Lower leg skin (tissue), 3 donors: ENCODE measurements around the gene PPFIA3.

Source experiments
- CTCF ChIP-seq, 3 donors: fragments of 450-650 bp; IDR thresholded peaks; one replicate each; pipeline ENCODE4 v1.5.1; 2016; ENCODE audit warnings: antibody characterized with exemption in 3 of 3, mild to moderate bottlenecking in 3 of 3, moderate library complexity in 2 of 3
- POLR2A ChIP-seq, 2 donors: fragments of 450-650 bp; IDR thresholded peaks; one replicate each; pipeline ENCODE4 v1.6.1; 2016 to 2017; ENCODE audit warnings: antibody characterized with exemption in 2 of 2, mild to moderate bottlenecking in 1 of 2, moderate library complexity in 1 of 2

GRCh38 chr19:49148784-49149651 lies 29.7 kb downstream of the PPFIA3 start:
- TF ChIP-seq POLR2A (IDR thresholded peaks at IDR 0.05) = no peak
- TF ChIP-seq CTCF (IDR thresholded peaks at IDR 0.05) = no peak
